Right atrium auricular region (tissue), 2 donors: ENCODE data around the gene ERAL1. TPM values are rescaled to one million over a fixed set of nuclear protein-coding genes. Genes with fewer than 3 reads are reported as not detected.

Experiments
- DNase-seq: peaks from one replicate; pipeline ENCODE4 v3.0.0-alpha.2; 2019; ENCODE audit warnings: low spot score
- H3K27ac ChIP-seq, 2 donors: fragments of 200-600 bp; sonication (generic); 1 replicate in 1 of 2; 2 replicates in 1 of 2; pipeline ENCODE4 v1.5.1; 2016 to 2019
- H3K27me3 ChIP-seq, 2 donors: fragments of 200-600 bp; sonication (generic); one replicate each; pipeline versions ENCODE4 v1.5.1 to v1.6.0; 2017 to 2019
- H3K36me3 ChIP-seq: fragments of 200-600 bp; sonication (generic); one replicate; pipeline ENCODE4 v1.5.1; 2016
- H3K4me1 ChIP-seq, 2 donors: fragments of 200-600 bp; sonication (generic); one replicate each; pipeline versions ENCODE4 v1.5.1 to v1.6.0; 2017 to 2019
- H3K4me3 ChIP-seq, 2 donors: fragments of 200-600 bp; sonication (generic); 1 replicate in 1 of 2; 2 replicates in 1 of 2; pipeline ENCODE4 v1.5.1; 2017 to 2019; ENCODE audit warnings: mild to moderate bottlenecking in 1 of 2, moderate library complexity in 1 of 2
- H3K9me3 ChIP-seq, 2 donors: fragments of 200-600 bp; sonication (generic); one replicate each; pipeline ENCODE4 v1.5.1; 2019
- total RNA-seq, 2 donors: library from RNA; depleted of rRNA; stranded (reverse); fragments of >200 nt; gene quantifications; one replicate each; pipeline ENCODE4 v1.1.0, GENCODE V29; 2016
- TF ChIP-seq, protein P1 (sequence below), 2 donors: fragments of 200-600 bp; sonication (generic); IDR thresholded peaks; one replicate each; pipeline ENCODE4 v1.5.1; 2019; ENCODE audit warnings: antibody characterized with exemption in 2 of 2

The ERAL1 gene
- total RNA-seq, 2 donors from 2014 or later: 32.0 to 51.4 TPM

DNA sequence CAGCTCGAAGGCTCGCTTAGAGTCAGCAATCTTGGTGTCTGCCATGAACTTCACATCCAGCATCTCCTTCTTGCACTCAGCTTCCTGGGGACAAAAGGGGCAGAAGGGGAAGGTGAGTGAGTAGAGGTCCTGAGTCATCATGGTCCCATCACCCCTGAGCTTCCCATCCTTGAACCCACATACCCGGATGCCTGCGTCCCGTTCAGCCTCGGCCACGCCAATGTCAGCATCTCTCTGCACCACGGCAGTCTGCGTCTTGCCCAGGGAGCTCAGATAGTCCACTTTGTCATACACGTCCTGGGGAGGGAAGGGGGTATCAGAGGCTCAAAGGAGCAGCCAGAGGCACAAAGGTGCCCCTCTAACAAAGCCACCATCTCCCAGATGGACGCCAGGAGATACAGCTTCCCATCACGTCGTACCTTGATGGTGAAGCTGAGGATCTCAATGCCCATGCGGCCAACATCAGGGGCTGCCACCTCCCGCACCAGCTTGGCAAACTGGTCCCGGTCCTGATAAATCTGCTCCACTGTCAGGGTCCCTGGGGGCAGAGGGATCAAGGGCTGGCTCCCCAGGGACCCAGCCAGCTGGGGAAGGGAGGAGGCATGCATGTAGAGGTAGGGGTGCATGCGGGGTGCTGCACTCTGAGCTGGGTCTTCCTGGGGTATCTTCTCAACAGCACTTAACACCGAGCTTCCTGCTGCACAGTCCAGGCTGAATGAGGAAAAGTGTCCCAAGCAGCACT lies 27.5 kb downstream of the ERAL1 start:
- TF ChIP-seq, protein P1, sequence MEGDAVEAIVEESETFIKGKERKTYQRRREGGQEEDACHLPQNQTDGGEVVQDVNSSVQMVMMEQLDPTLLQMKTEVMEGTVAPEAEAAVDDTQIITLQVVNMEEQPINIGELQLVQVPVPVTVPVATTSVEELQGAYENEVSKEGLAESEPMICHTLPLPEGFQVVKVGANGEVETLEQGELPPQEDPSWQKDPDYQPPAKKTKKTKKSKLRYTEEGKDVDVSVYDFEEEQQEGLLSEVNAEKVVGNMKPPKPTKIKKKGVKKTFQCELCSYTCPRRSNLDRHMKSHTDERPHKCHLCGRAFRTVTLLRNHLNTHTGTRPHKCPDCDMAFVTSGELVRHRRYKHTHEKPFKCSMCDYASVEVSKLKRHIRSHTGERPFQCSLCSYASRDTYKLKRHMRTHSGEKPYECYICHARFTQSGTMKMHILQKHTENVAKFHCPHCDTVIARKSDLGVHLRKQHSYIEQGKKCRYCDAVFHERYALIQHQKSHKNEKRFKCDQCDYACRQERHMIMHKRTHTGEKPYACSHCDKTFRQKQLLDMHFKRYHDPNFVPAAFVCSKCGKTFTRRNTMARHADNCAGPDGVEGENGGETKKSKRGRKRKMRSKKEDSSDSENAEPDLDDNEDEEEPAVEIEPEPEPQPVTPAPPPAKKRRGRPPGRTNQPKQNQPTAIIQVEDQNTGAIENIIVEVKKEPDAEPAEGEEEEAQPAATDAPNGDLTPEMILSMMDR (IDR thresholded peaks at IDR 0.05): no peak
- H3K4me1 ChIP-seq: no peaks in the 10 kb centered on the region
- H3K27ac ChIP-seq: no peak overlapping the region
- no peaks in the 10 kb centered on the region for H3K27me3 ChIP-seq
- H3K9me3 ChIP-seq: no peaks in the 10 kb centered on the region
- DNase-seq: no peak
- H3K36me3 ChIP-seq: peaks cover 69% of the 10 kb centered on the region
- no peak overlapping the region for H3K4me3 ChIP-seq

DNA sequence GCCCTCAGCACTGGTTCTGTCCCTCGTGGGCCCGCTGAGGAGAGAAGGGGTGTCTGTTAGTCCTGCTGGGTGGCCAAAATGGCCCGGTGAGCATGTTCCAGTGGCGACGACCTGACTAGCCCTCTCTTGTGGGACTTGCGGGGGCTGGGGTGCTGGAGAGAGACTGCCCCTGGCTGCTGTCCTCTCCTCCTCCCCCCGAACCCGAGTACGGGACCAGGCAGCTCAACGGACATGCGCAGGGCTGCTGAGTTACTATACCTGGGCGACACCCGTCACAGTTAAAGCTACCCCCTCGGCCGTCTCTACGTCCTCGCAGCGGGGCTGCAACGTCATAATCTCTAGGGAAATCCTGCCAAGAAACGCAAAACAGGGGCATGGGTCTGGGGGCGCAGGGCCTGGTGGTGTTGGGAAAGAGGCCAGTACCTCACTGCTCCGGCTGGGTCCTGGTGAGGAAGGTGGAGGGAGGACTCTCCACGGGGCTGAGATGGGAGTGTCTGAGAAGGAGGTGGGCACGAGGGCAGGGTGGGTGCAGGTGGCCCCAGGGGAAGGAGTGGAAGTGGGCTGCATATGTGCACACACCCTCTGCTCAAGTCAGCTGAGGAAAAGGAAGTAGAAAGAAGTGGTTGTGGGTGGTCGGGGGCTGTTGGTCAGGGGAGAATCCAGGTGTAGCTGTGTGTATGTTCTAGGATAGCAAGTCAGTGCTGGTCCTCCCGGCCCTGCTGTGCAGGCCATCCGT lies 29.3 kb downstream of the ERAL1 start:
- no peak for DNase-seq
- H3K27me3 ChIP-seq: no peaks in the 10 kb centered on the region
- no peak overlapping the region for H3K27ac ChIP-seq
- no peak overlapping the region for H3K4me3 ChIP-seq
- TF ChIP-seq, protein P1 (IDR thresholded peaks at IDR 0.05): no peak
- peaks cover 62% of the 10 kb centered on the region for H3K36me3 ChIP-seq
- peaks cover 0 to under 1% of the 10 kb centered on the region in 2 donors for H3K4me1 ChIP-seq
- no peaks in the 10 kb centered on the region for H3K9me3 ChIP-seq

DNA sequence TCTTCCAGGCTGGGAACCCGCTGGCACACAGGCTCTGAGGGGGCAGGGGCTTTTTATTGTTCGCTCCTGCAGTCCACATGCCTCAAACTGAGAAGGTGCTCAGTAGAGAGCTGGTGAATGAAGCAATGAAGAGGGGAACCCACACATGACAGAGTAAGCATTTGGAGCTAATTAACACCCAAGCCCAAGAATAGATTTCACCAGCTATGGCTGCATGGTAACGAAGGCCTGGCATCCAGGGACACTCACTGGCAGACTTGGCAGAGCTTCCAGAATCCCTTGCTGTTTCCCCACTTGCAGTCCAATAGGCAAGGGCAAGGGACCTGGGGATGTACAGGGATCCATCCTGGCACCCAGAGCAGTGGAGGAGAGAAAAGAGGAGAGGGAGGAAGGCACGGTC lies 30.5 kb downstream of the ERAL1 start:
- TF ChIP-seq, protein P1 (IDR thresholded peaks at IDR 0.05): no peak
- H3K27me3 ChIP-seq: no peaks in the 10 kb centered on the region
- no peaks in the 10 kb centered on the region for H3K9me3 ChIP-seq
- H3K4me1 ChIP-seq: peaks cover 0 to 7% of the 10 kb centered on the region in 2 donors
- H3K27ac ChIP-seq: no peak overlapping the region
- H3K4me3 ChIP-seq: no peak overlapping the region
- no peak for DNase-seq
- H3K36me3 ChIP-seq: peaks cover 50% of the 10 kb centered on the region

DNA sequence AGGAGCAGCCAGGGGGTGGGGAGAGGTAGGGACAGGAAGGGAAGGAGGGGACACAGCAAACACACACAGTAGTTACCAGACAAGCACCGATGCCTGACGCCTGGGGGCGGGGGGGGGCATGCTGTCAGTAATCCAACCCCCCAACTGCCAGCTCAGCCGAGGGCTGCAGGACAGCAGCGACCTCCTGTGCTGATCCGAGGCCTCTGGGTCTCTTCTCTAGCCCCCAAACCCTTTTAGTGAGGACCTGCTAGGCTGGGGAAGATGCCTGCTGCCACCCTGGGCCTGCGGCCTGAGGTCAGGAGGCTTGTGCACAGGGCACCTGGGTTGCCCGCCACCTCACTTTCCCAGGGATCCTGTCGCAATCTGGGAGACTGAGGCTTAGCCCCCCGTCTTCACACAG lies 31.1 kb downstream of the ERAL1 start:
- Histone ChIP-seq H3K9me3 (no peaks in the 10 kb centered on the region), H3K27ac (no peak overlapping the region), H3K27me3 (no peaks in the 10 kb centered on the region), H3K36me3 (peaks cover 44% of the 10 kb centered on the region), H3K4me3 (no peak overlapping the region), H3K4me1 (peaks cover 0 to 11% of the 10 kb centered on the region in 2 donors)
- DNase-seq: no peak
- TF ChIP-seq, protein P1 (IDR thresholded peaks at IDR 0.05): no peak

DNA sequence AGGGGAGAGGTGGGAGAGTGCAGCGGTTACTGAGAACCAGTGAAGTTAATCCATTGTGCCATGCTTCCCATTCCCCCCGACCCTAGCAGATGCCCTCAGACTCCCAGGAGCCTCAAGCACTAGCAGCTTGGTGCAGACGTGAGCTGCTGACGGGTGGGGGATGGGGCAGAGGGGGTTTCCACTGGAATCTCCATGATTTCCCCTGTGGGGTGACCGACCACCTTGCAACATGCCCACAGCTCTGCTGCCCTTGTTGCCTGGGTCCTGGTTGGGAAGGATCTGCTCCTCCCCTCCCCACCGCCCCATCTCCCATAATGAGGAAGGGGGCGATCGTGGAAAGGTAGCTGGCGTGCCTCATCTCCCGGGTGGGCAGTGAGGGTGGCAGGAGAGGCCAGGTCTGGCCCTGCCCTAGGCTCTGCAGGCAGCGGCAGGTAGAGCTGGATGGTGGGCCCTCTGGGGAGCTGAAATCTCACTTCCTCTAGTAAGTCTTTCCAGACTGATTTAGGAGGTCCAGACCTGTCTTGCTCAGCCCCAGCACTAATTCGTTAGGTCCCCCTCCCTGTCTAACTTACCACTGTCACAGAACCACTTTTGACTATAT lies 33.2 kb downstream of the ERAL1 start:
- Histone ChIP-seq H3K4me1 (peaks cover 0 to 25% of the 10 kb centered on the region in 2 donors), H3K36me3 (peaks cover 24% of the 10 kb centered on the region), H3K4me3 (no peak overlapping the region), H3K9me3 (no peaks in the 10 kb centered on the region), H3K27me3 (no peaks in the 10 kb centered on the region), H3K27ac (no peak overlapping the region)
- TF ChIP-seq, protein P1 (IDR thresholded peaks at IDR 0.05): no peak
- no peak for DNase-seq
